ENCODE results near the gene JAZF1. TPM values are rescaled to one million over a fixed set of nuclear protein-coding genes. Genes with fewer than 3 reads are reported as not detected.

The JAZF1 gene
- total RNA-seq, 1 donor from 2014 or later: 3.9 TPM

DNA sequence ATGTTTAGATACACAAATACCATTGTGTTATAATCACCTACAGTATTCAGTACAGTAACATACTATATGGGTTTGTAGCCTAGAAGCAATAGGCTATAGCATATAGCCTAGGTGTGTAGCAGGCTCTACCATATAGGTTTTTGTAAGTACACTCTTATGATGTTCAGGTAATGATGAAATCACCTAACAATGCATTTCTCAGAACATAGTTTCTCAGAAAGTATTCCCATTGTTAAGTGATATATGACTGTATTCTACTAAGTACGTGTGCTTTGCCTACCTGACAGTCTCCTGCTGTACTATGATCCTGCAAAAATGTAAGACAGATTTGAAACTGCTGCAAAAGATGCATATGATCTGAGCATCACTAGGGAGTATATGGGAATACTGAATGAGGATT lies 137.9 kb downstream of the JAZF1 start:
- Mint-ChIP-seq H3K9me3 (peaks cover 5% of the 10 kb centered on the region), H3K4me3 (ENCODE audit: low read depth) (no peak overlapping the region), H3K36me3 (ENCODE audit: low read depth) (no peaks in the 10 kb centered on the region), H3K4me1 (ENCODE audit: low read depth) (peaks cover 13% of the 10 kb centered on the region), H3K27me3 (ENCODE audit: low read depth) (peaks cover 61% of the 10 kb centered on the region), H3K27ac (no peak overlapping the region)
- intact Hi-C loops (cut with micrococcal nuclease): no loop called here
- DNase-seq (ENCODE audit: low spot score): no peak

- DNase-seq (ENCODE audit: low spot score): no peak
- Mint-ChIP-seq H3K9me3 (peaks cover 5% of the 10 kb centered on the region), H3K36me3 (ENCODE audit: low read depth) (no peaks in the 10 kb centered on the region), H3K4me3 (ENCODE audit: low read depth) (no peak overlapping the region), H3K27ac (no peak overlapping the region), H3K27me3 (ENCODE audit: low read depth) (peaks cover 59% of the 10 kb centered on the region), H3K4me1 (ENCODE audit: low read depth) (peaks cover 23% of the 10 kb centered on the region)
- intact Hi-C loops (cut with micrococcal nuclease): loop anchor here (1.0 kb wide), 1 partner anchor 251 kb away; no protein-coding TSS in a partner anchor
Observed at GRCh38 chr7:28041508-28042314, 138.9 kb downstream of the JAZF1 start.

DNA sequence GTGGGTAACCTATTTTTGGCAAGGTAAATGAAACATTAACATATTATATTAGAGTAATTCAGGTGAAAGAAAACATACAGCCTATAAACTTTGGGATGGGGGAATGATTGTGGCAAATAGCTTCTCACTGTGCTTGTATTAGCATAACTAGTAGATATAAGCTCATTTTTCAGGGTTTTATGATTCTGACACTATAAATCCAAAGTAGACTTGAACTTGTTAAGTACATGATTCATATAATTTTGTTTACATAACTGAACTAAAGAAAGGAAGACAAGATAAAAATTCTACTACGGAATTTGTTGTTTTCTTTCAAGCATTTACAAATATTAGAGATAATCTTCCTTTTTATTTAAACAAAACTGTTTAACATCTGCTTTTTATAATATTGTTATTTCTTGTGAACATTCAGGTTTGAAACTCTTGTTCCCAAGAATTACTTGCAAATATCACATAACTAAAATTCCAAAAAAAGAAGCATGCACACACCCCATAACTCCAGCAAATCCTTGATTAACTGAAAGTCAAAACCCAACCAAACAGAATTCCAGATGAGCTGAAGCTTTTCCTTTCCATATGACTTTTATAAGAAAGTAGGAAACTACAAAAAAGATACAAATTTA lies 142.3 kb downstream of the JAZF1 start:
- H3K36me3 Mint-ChIP-seq (ENCODE audit: low read depth): no peaks in the 10 kb centered on the region
- H3K9me3 Mint-ChIP-seq: peaks cover 5% of the 10 kb centered on the region
- no peak overlapping the region for H3K4me3 Mint-ChIP-seq (ENCODE audit: low read depth)
- peaks cover 29% of the 10 kb centered on the region for H3K4me1 Mint-ChIP-seq (ENCODE audit: low read depth)
- no peak overlapping the region for H3K27ac Mint-ChIP-seq
- intact Hi-C loops (cut with micrococcal nuclease): loop anchor here (5.0 kb wide), 2 partner anchors 66 to 256 kb away; no protein-coding TSS in a partner anchor
- no peak for DNase-seq (ENCODE audit: low spot score)
- peaks cover 34% of the 10 kb centered on the region for H3K27me3 Mint-ChIP-seq (ENCODE audit: low read depth)

GRCh38 chr7:28037220-28038010 lies 143.2 kb downstream of the JAZF1 start:
- Mint-ChIP-seq H3K27me3 (ENCODE audit: low read depth) (peaks cover 35% of the 10 kb centered on the region), H3K9me3 (peaks cover 5% of the 10 kb centered on the region), H3K27ac (no peak overlapping the region), H3K4me3 (ENCODE audit: low read depth) (no peak overlapping the region), H3K36me3 (ENCODE audit: low read depth) (no peaks in the 10 kb centered on the region), H3K4me1 (ENCODE audit: low read depth) (peaks cover 31% of the 10 kb centered on the region)
- intact Hi-C loops (cut with micrococcal nuclease): loop anchor here (2.0 to 5.0 kb wide), 5 partner anchors 65 to 255 kb away; no protein-coding TSS in a partner anchor
- DNase-seq (ENCODE audit: low spot score): no peak

- Mint-ChIP-seq H3K27me3 (ENCODE audit: low read depth) (peaks cover 32% of the 10 kb centered on the region), H3K4me1 (ENCODE audit: low read depth) (peaks cover 25% of the 10 kb centered on the region), H3K9me3 (peaks cover under 1% of the 10 kb centered on the region), H3K36me3 (ENCODE audit: low read depth) (no peaks in the 10 kb centered on the region), H3K4me3 (ENCODE audit: low read depth) (no peak overlapping the region), H3K27ac (no peak overlapping the region)
- no peak for DNase-seq (ENCODE audit: low spot score)
- intact Hi-C loops (cut with micrococcal nuclease): loop anchor here (2.0 to 5.0 kb wide), 5 partner anchors 64 to 254 kb away; no protein-coding TSS in a partner anchor
Observed at GRCh38 chr7:28036696-28037095, 143.9 kb downstream of the JAZF1 start.

GRCh38 chr7:28033386-28033785 lies 147.2 kb downstream of the JAZF1 start:
- Mint-ChIP-seq H3K4me1 (ENCODE audit: low read depth) (peaks cover 21% of the 10 kb centered on the region), H3K9me3 (no peaks in the 10 kb centered on the region), H3K4me3 (ENCODE audit: low read depth) (no peak overlapping the region), H3K27me3 (ENCODE audit: low read depth) (peaks cover 32% of the 10 kb centered on the region), H3K36me3 (ENCODE audit: low read depth) (no peaks in the 10 kb centered on the region), H3K27ac (no peak overlapping the region)
- intact Hi-C loops (cut with micrococcal nuclease): no loop called here
- no peak for DNase-seq (ENCODE audit: low spot score)

DNA sequence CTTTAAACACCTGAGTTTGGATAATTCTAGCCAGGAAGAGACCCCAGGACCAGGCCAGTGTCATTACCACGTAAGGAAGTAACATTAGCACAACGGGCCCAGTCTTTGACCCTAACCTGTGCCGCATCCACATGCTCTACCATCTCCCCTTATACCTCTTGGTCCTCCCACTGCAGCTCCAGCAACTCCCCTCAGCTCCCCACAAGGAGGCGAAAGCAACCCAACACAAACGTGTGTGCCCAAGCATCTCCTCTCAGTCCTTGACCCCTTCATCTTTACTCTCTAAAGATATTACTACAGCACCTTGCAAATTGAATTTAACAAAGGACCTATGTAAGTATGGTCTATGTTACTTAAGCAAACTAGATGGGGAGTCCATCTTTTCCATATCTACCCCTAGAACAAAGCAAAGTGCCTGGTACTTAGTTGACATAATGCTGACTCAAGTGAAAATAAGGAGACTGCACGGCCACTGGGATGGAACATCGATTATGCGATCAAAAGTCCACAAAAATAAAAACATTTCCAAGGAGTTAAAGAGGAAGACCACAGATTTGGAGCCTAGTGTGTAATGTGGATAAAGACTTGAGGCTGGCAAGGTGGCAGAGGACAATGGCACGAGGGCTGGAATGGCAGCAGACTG lies 147.7 kb downstream of the JAZF1 start:
- no peak overlapping the region for H3K27ac Mint-ChIP-seq
- intact Hi-C loops (cut with micrococcal nuclease): no loop called here
- H3K27me3 Mint-ChIP-seq (ENCODE audit: low read depth): peaks cover 34% of the 10 kb centered on the region

DNA sequence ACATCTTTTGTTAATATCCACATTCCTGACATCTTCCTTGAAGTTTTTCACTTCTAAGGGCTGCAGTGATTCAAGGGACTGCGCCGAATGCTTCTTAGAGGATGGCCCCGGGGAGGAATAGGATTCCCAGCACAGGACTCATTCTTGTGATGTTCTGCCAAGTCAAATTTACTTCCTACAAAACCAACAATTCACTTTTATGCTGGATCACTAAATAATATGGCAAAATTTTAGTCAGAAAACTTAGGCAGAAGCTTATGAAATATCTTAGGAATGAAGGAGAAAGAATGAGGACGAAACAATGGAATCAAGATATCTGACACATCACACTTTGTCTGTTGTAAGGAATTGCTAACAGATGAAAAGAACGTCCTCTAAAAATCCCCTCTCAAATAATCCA lies 151.5 kb downstream of the JAZF1 start:
- Mint-ChIP-seq H3K36me3 (ENCODE audit: low read depth) (no peaks in the 10 kb centered on the region), H3K27ac (no peak overlapping the region), H3K27me3 (ENCODE audit: low read depth) (peaks cover 34% of the 10 kb centered on the region), H3K4me3 (ENCODE audit: low read depth) (no peak overlapping the region), H3K9me3 (no peaks in the 10 kb centered on the region), H3K4me1 (ENCODE audit: low read depth) (peaks cover 2% of the 10 kb centered on the region)
- DNase-seq (ENCODE audit: low spot score): no peak
- intact Hi-C loops (cut with micrococcal nuclease): no loop called here

More for the DNA sequence above, 147.7 kb downstream of the JAZF1 start:
- no peak for DNase-seq (ENCODE audit: low spot score)
- H3K4me3 Mint-ChIP-seq (ENCODE audit: low read depth): no peak overlapping the region
- no peaks in the 10 kb centered on the region for H3K9me3 Mint-ChIP-seq
- no peaks in the 10 kb centered on the region for H3K36me3 Mint-ChIP-seq (ENCODE audit: low read depth)
- H3K4me1 Mint-ChIP-seq (ENCODE audit: low read depth): peaks cover 19% of the 10 kb centered on the region

GRCh38 chr7:28028471-28028870 lies 152.1 kb downstream of the JAZF1 start:
- intact Hi-C loops (cut with micrococcal nuclease): no loop called here
- Mint-ChIP-seq H3K4me3 (ENCODE audit: low read depth) (no peak overlapping the region), H3K27me3 (ENCODE audit: low read depth) (peaks cover 37% of the 10 kb centered on the region), H3K36me3 (ENCODE audit: low read depth) (no peaks in the 10 kb centered on the region), H3K9me3 (no peaks in the 10 kb centered on the region), H3K4me1 (ENCODE audit: low read depth) (peaks cover 2% of the 10 kb centered on the region), H3K27ac (no peak overlapping the region)
- DNase-seq (ENCODE audit: low spot score): no peak

- H3K36me3 Mint-ChIP-seq (ENCODE audit: low read depth): no peaks in the 10 kb centered on the region
- intact Hi-C loops (cut with micrococcal nuclease): no loop called here
- H3K27ac Mint-ChIP-seq: no peak overlapping the region
- H3K4me1 Mint-ChIP-seq (ENCODE audit: low read depth): no peaks in the 10 kb centered on the region
- no peak for DNase-seq (ENCODE audit: low spot score)
- no peak overlapping the region for H3K4me3 Mint-ChIP-seq (ENCODE audit: low read depth)
- no peaks in the 10 kb centered on the region for H3K9me3 Mint-ChIP-seq
- peaks cover 31% of the 10 kb centered on the region for H3K27me3 Mint-ChIP-seq (ENCODE audit: low read depth)
Observed at GRCh38 chr7:28026237-28026636, 154.4 kb downstream of the JAZF1 start.

DNA sequence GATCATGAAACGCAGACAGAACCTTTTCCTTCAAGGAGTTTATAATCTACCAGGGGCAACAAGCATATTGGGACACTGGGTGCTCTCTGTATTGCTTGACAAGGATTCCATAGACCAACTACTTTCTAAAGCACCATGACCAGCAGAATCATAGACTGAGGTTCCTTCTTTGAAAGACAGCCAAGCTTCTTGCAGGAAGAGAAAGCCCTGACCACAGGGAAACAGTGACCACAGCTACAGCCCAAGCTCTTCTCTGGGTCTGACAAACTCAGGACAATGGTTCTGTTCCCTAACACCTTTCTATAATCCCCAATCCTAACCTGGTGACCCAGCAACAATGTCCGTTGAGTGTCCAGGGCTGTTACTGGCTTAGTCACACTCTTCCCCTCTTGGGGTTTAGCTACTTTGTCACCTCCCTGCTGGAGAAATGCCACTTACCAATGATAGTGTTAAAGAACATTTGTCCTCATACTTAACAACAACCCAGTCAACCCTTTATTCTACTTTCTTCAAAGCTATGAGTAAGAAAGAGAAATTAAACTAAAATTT lies 155.7 kb downstream of the JAZF1 start:
- no peak for DNase-seq (ENCODE audit: low spot score)
- intact Hi-C loops (cut with micrococcal nuclease): loop anchor here (5.0 kb wide), 1 partner anchor 813 kb away; no protein-coding TSS in a partner anchor
- Mint-ChIP-seq H3K27me3 (ENCODE audit: low read depth) (peaks cover 23% of the 10 kb centered on the region), H3K27ac (no peak overlapping the region), H3K9me3 (no peaks in the 10 kb centered on the region), H3K36me3 (ENCODE audit: low read depth) (no peaks in the 10 kb centered on the region), H3K4me1 (ENCODE audit: low read depth) (peaks cover 3% of the 10 kb centered on the region), H3K4me3 (ENCODE audit: low read depth) (no peak overlapping the region)
